ENCODE data around the gene AICDA. TPM values are rescaled to one million over a fixed set of nuclear protein-coding genes. Genes with fewer than 3 reads are reported as not detected.
"Not testable (repeated sequence)": the region's sequence is repeated elsewhere in the genome, so short reads cannot be mapped to it uniquely, and the experiment has no call there.

AICDA gene
- total RNA-seq, 1 donor from 2014 or later: not detected

DNA sequence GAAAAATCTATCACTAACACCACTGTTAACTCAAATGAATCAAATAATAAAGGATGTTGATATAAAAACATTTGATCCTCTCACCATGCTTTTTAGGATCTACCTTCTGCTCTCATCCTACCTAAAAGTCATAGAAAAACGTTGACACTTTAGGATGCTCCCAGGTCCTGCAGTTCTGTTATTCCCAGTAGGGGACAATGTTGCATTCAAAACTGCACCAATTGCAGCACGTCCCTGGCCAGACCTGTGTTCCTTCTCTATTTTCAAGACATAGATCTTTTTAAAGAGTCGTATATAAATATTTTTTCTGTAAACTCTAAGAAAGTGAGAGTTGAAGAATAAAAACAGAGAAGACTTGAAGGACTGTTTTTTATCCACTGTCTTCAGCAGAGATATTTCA, 8.8 kb downstream of the AICDA start:
- intact Hi-C loops (cut with micrococcal nuclease): no loop called here
- DNase-seq (ENCODE audit: low spot score): no peak
- peaks cover 2% of the 10 kb centered on the region for H3K4me1 Mint-ChIP-seq (ENCODE audit: low read depth)
- no peaks in the 10 kb centered on the region for H3K36me3 Mint-ChIP-seq (ENCODE audit: low read depth)
- H3K27me3 Mint-ChIP-seq (ENCODE audit: low read depth): peaks cover 15% of the 10 kb centered on the region
- H3K4me3 Mint-ChIP-seq (ENCODE audit: low read depth): no peak overlapping the region
- H3K27ac Mint-ChIP-seq: no peak overlapping the region
- no peaks in the 10 kb centered on the region for H3K9me3 Mint-ChIP-seq

DNA sequence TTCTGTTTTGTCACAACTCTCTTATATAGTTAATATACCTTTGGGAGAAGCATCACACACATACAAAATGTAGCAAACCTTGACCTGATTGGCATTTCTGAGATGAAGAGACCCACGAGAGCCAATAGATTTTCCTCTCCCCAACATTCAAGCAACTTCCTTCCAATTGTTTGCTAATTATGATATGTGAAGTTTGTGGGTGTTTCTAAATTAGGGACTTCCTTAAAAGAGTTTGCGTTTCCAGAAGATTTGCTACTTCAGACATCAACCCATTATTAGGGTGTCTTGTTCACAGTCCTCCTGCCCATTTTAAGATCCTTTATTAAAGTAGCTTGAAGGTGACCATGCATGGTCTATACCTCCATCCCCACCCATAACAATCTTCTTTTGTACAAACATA, 9.4 kb downstream of the AICDA start:
- no peaks in the 10 kb centered on the region for H3K9me3 Mint-ChIP-seq
- DNase-seq (ENCODE audit: low spot score): no peak
- H3K4me1 Mint-ChIP-seq (ENCODE audit: low read depth): no peaks in the 10 kb centered on the region
- no peaks in the 10 kb centered on the region for H3K36me3 Mint-ChIP-seq (ENCODE audit: low read depth)
- no peak overlapping the region for H3K27ac Mint-ChIP-seq
- peaks cover 13% of the 10 kb centered on the region for H3K27me3 Mint-ChIP-seq (ENCODE audit: low read depth)
- intact Hi-C loops (cut with micrococcal nuclease): no loop called here
- H3K4me3 Mint-ChIP-seq (ENCODE audit: low read depth): no peak overlapping the region

DNA sequence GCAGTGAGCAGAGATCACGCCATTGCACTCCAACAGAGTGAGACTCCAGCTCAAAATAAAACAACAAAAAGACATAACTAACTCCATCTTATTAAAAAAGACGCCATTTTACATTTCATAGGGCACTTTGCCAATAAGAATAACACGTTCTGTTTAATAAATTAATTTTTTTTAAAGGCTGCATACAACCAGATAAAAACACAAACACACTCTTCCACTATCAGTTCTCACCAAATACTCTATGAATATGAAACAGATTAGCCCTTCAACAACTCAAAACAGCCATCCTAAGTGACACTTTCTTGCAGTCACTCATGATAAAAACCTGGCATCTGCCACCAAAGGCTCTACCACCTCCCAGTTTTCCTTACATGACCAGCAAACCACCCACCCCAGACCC, 16.1 kb downstream of the AICDA start:
- no peaks in the 10 kb centered on the region for H3K36me3 Mint-ChIP-seq (ENCODE audit: low read depth)
- H3K4me3 Mint-ChIP-seq (ENCODE audit: low read depth): no peak overlapping the region
- peaks cover 4% of the 10 kb centered on the region for H3K27me3 Mint-ChIP-seq (ENCODE audit: low read depth)
- H3K4me1 Mint-ChIP-seq (ENCODE audit: low read depth): no peaks in the 10 kb centered on the region
- intact Hi-C loops (cut with micrococcal nuclease): no loop called here
- no peak overlapping the region for H3K27ac Mint-ChIP-seq
- H3K9me3 Mint-ChIP-seq: no peaks in the 10 kb centered on the region
- DNase-seq (ENCODE audit: low spot score): no peak

DNA sequence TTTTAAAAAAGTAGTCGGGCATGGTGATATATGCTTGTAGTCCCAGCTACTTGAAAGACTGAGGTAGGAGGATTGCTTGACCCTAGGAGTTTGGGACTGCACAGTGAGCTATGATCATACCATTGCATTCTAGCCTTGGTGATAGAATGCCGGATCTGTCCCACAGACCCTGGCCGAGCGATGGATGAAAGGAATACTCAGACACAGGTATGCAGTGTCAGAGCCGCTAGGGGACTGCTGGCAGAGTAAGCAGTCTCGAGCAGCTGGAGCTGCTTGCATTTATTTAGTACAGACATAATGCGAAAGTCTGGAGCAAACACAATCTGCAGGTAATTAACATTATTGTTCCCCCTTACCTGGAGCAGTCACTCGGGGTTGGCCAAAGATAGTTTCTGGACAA, 18.6 kb downstream of the AICDA start:
- DNase-seq (ENCODE audit: low spot score): no peak
- intact Hi-C loops (cut with micrococcal nuclease): no loop called here
- Mint-ChIP-seq H3K27me3 (ENCODE audit: low read depth) (peaks cover 4% of the 10 kb centered on the region), H3K4me1 (ENCODE audit: low read depth) (peaks cover 2% of the 10 kb centered on the region), H3K9me3 (no peaks in the 10 kb centered on the region), H3K4me3 (ENCODE audit: low read depth) (no peak overlapping the region), H3K27ac (no peak overlapping the region), H3K36me3 (ENCODE audit: low read depth) (no peaks in the 10 kb centered on the region)

DNA sequence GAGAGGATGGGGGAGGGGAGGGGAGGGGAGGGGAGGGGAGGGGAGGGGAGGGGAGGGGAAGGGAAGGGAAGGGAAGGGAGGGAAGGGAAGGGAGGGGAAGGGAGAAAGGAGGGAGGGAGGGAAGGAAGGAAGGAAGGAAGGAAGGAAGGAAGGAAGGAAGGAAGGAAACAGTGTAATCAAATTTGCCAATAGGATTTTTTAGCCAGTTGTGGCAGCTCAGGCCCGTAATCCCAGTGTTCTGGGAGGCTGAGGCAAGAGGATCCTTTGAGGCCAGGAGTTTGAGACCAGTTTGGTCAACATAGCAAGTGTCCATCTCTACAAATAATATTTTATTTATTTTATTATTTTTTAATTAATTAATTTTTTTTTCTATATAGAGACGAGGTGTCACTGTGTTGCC, 19.4 kb downstream of the AICDA start:
- H3K4me3 Mint-ChIP-seq (ENCODE audit: low read depth): no peak overlapping the region
- H3K4me1 Mint-ChIP-seq (ENCODE audit: low read depth): peaks cover 2% of the 10 kb centered on the region
- intact Hi-C loops (cut with micrococcal nuclease): no loop called here
- no peaks in the 10 kb centered on the region for H3K9me3 Mint-ChIP-seq
- no peak overlapping the region for H3K27ac Mint-ChIP-seq
- H3K27me3 Mint-ChIP-seq (ENCODE audit: low read depth): peaks cover 3% of the 10 kb centered on the region
- DNase-seq (ENCODE audit: low spot score): no peak
- H3K36me3 Mint-ChIP-seq (ENCODE audit: low read depth): no peaks in the 10 kb centered on the region

DNA sequence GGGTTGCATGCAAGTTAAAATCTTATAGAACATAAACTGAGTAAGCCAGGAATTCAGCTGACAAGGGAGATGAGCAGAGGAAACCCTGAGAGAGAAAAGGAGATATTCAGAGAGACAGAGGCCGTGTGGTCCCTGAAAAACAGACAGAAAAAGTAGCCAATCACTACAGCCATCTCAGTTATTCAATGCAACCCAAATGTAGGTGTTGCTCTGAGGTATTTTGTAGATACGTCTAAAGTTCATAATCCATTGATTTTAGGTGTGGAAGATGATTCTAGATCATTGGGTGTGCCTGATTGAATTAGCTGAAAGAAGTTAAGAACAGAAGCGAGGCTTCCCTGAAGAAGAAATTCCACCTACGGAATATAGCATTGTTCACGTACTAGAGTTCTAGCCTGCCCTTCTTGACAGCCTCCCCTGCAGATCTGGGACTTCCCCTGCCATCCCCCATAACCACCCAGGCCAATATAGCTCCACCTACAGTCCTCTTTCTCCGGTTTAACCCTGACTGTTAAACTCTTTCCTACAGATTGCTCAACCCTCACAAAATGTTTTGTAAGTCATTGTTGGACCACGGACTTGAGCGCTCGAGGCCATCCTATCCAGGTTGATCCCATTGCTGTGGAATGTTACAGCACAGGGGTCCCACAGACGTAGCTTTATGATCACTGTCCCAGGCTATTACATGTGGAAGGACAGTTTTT, 21.7 kb downstream of the AICDA start:
- no peak overlapping the region for H3K4me3 Mint-ChIP-seq (ENCODE audit: low read depth)
- H3K9me3 Mint-ChIP-seq: no peaks in the 10 kb centered on the region
- peaks cover 2% of the 10 kb centered on the region for H3K4me1 Mint-ChIP-seq (ENCODE audit: low read depth)
- no peak for DNase-seq (ENCODE audit: low spot score)
- H3K27ac Mint-ChIP-seq: no peak overlapping the region
- intact Hi-C loops (cut with micrococcal nuclease): no loop called here
- H3K36me3 Mint-ChIP-seq (ENCODE audit: low read depth): no peaks in the 10 kb centered on the region
- peaks cover 1% of the 10 kb centered on the region for H3K27me3 Mint-ChIP-seq (ENCODE audit: low read depth)

DNA sequence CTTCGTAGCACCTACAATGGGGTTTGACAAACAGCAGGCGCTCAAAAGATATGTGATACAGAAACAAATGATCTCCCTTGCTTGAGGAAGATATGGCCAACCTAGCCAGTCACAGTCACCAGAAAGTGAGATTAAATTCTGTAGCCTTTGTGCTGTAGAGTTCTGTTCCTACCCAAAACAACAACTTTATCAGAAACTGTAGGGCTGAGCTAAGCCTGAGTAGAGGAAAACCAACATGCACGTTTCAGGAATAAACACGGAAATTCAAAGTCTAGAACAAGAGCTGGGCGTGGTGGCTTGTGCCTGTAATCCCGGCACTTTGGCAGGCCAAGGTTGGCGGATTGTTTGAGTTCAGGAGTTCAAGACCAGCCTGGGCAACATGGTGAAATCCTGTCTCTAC, 23.0 kb downstream of the AICDA start:
- intact Hi-C loops (cut with micrococcal nuclease): no loop called here
- Mint-ChIP-seq H3K27me3 (ENCODE audit: low read depth) (peaks cover 1% of the 10 kb centered on the region), H3K27ac (no peak overlapping the region), H3K36me3 (ENCODE audit: low read depth) (no peaks in the 10 kb centered on the region), H3K4me3 (ENCODE audit: low read depth) (no peak overlapping the region), H3K4me1 (ENCODE audit: low read depth) (peaks cover 2% of the 10 kb centered on the region), H3K9me3 (no peaks in the 10 kb centered on the region)
- DNase-seq (ENCODE audit: low spot score): no peak

DNA sequence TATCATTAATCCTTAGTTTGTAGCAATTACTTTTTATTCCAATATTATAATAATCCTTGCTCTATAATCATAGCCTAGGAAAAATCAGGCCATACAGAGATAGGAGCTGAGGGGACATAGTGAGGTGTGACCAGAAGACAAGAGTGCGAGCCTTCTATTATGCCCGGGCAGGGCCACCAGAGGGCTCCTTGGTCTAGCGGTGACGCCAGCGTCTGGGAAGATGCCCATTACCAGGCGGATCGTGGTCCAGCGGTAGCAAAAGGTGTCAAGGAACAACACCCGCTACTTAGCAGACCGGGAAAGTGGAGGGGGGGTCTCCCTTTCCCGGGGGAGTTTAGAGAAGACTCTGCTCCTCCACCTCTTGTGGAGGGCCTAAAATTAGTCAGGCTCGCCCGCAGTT, 28.2 kb downstream of the AICDA start:
- H3K4me3 Mint-ChIP-seq (ENCODE audit: low read depth); intact Hi-C loops (cut with micrococcal nuclease); DNase-seq (ENCODE audit: low spot score); H3K27me3 Mint-ChIP-seq (ENCODE audit: low read depth); H3K36me3 Mint-ChIP-seq (ENCODE audit: low read depth); H3K9me3 Mint-ChIP-seq; H3K4me1 Mint-ChIP-seq (ENCODE audit: low read depth); H3K27ac Mint-ChIP-seq: not testable (repeated sequence)

DNA sequence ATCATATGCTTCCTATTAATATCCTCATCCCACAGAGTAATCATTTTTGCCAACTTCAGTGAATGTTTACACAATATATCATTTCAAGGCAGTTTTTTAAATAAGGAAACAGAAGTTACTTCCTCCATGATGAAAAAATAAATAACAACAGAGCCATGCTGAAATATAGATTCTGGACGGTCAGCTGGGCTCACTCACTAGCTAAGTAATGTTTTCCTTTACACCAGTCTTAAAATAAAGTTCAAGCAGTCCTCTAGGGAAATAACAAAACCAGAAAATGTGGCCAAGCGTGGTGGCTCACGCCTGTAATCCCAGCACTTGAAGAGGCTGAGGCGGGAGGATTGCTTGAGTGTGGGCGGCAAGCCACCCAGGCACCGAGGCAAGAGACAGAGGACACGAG, 28.7 kb downstream of the AICDA start:
- Mint-ChIP-seq H3K4me3 (ENCODE audit: low read depth) (no peak overlapping the region), H3K27me3 (ENCODE audit: low read depth) (peaks cover 5% of the 10 kb centered on the region), H3K36me3 (ENCODE audit: low read depth) (no peaks in the 10 kb centered on the region), H3K27ac (no peak overlapping the region), H3K4me1 (ENCODE audit: low read depth) (no peaks in the 10 kb centered on the region), H3K9me3 (no peaks in the 10 kb centered on the region)
- intact Hi-C loops (cut with micrococcal nuclease): no loop called here
- DNase-seq (ENCODE audit: low spot score): no peak

DNA sequence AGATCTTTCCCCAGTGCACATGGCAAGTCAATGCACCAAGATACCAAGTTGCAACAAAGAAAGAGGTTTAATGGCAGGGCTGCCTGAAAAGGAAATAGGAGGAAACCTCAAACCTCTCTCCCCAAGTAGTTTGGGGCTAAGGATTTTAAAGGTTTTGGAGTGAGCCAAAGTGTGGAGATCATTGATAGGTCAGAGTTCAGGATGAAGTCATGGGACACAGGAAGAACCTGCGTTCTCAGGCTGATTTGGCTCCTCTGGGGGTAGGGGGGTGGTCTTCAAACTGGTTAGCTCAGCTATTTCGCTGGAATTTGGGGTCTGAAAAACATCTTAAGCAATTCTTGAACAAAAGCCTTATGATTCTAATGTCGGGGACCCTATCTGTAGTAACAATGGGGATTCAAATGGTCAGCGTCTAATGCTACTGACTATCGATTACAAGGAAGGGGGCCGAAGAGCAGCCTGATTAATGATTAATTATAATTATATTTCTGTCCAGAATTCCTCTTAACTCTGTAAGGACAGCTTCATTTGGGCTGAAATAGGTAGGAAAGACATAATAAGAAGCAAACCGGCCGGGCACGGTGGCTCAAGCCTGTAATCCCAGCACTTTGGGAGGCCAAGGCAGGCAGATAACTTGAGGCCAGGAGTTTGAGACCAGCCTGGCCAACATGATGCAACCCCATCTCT, 31.4 kb downstream of the AICDA start:
- Mint-ChIP-seq H3K27ac (no peak overlapping the region), H3K36me3 (ENCODE audit: low read depth) (no peaks in the 10 kb centered on the region), H3K4me3 (ENCODE audit: low read depth) (no peak overlapping the region), H3K4me1 (ENCODE audit: low read depth) (no peaks in the 10 kb centered on the region), H3K27me3 (ENCODE audit: low read depth) (peaks cover 7% of the 10 kb centered on the region), H3K9me3 (no peaks in the 10 kb centered on the region)
- intact Hi-C loops (cut with micrococcal nuclease): no loop called here
- no peak for DNase-seq (ENCODE audit: low spot score)

DNA sequence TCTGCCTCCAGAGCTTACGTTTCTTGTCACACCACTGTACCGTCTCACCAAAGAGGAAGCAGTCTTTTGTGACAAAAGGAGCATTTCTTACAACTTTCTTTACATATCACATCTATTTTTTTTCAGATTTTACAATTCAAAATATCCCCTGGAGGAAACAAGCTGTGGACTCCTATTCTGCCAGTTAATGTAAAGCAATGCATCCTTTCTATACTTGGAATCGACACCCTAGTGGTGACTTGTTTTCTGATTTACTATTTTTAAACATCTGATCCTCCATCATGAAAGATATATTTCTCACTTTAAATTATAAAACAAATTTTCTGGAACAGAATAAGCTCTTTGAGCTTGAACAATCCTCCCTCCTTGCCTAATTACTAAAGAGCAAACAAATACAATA, 34.8 kb downstream of the AICDA start:
- H3K4me3 Mint-ChIP-seq (ENCODE audit: low read depth): no peak overlapping the region
- peaks cover 10% of the 10 kb centered on the region for H3K27me3 Mint-ChIP-seq (ENCODE audit: low read depth)
- no peaks in the 10 kb centered on the region for H3K36me3 Mint-ChIP-seq (ENCODE audit: low read depth)
- DNase-seq (ENCODE audit: low spot score): no peak
- intact Hi-C loops (cut with micrococcal nuclease): no loop called here
- H3K4me1 Mint-ChIP-seq (ENCODE audit: low read depth): no peaks in the 10 kb centered on the region
- H3K9me3 Mint-ChIP-seq: no peaks in the 10 kb centered on the region
- H3K27ac Mint-ChIP-seq: no peak overlapping the region

DNA sequence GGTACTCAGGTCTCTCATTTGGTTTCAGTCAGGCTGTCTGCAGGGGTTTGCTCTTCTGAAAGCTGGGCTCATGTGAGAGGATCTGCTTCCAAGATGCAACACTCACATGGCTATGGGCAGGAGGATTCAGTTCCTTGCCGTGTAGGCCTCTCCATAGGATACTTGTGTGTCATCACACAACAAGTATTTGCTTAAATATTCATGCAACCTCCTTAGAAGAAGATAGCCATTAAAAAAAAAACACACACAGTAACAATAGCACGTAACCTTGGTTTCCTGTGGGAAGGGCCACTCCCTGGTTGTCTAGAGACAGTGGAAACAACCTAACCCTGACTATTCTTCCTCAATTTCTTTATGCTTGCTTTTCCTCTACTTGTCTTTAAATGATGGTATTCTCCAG, 40.2 kb downstream of the AICDA start:
- no peaks in the 10 kb centered on the region for H3K36me3 Mint-ChIP-seq (ENCODE audit: low read depth)
- H3K9me3 Mint-ChIP-seq: no peaks in the 10 kb centered on the region
- H3K4me3 Mint-ChIP-seq (ENCODE audit: low read depth): no peak overlapping the region
- intact Hi-C loops (cut with micrococcal nuclease): no loop called here
- no peak for DNase-seq (ENCODE audit: low spot score)
- no peaks in the 10 kb centered on the region for H3K4me1 Mint-ChIP-seq (ENCODE audit: low read depth)
- no peak overlapping the region for H3K27ac Mint-ChIP-seq
- peaks cover 6% of the 10 kb centered on the region for H3K27me3 Mint-ChIP-seq (ENCODE audit: low read depth)

DNA sequence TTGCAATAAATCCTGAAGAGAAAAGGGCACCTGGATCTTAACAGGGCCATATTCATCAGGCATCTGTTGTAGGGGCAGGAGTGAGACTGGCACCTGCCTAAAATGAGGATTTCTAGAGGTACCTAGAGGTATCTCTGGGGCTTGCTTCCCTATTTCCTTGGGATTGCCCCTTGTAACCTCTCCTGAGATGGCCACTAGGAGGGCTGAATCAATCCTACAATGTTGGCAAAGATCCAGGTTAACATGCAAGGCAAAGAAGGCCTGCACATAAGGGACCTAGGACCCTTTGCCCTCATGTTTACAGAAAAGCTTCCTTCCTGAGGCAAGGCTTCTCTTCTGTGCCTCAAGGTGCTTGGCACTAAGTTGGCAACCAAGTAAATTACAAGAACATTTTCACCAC, 46.1 kb downstream of the AICDA start:
- H3K9me3 Mint-ChIP-seq: peaks cover 4% of the 10 kb centered on the region

More for the DNA sequence above, 46.1 kb downstream of the AICDA start:
- intact Hi-C loops (cut with micrococcal nuclease): no loop called here
- DNase-seq (ENCODE audit: low spot score): no peak
- no peaks in the 10 kb centered on the region for H3K27me3 Mint-ChIP-seq (ENCODE audit: low read depth)
- H3K4me3 Mint-ChIP-seq (ENCODE audit: low read depth): no peak overlapping the region
- no peaks in the 10 kb centered on the region for H3K36me3 Mint-ChIP-seq (ENCODE audit: low read depth)
- no peaks in the 10 kb centered on the region for H3K4me1 Mint-ChIP-seq (ENCODE audit: low read depth)
- H3K27ac Mint-ChIP-seq: no peak overlapping the region

All from activated T-helper 2 cell treated with anti-CD3 and anti-CD28 coated beads, Interferon-gamma antibody, Interleukin-2, Interleukin-4, amounts not matched to agents 10 μg/mL and 5 μg/mL and 100 μg/mL, durations not matched to agents 14 hours and 24 hours and 36 hours (primary cell).